Hematopoietic multipotent progenitor cell treated with erythropoietin and hydrocortisone succinate and interleukin-3 and kit ligand, for 6 days (in vitro differentiated cells): ENCODE results near the gene PCDHGA2.
"Not testable (repeated sequence)": the region's sequence is repeated elsewhere in the genome, so short reads cannot be mapped to it uniquely, and the experiment has no call there.

Source experiments
- DNase-seq: peaks from one replicate; pipeline ENCODE4 v3.0.0-alpha.2; 2015

Gene PCDHGA2

GRCh38 chr5:141338538-141339306 is at the start of gene PCDHGA2:
Gene PCDHGA2 (plus strand): TSS chr5:141338760.
- peak; percentile 34 for DNase-seq

- DNase-seq, result no peak
These were observed 40.2 kb upstream of the PCDHGA2 start for GRCh38 chr5:141298376-141298775.

- no peak for DNase-seq
These were observed 34.8 kb upstream of the PCDHGA2 start, which contains the start of gene SLC25A2 for GRCh38 chr5:141303756-141304155. Gene SLC25A2 (minus strand): TSS chr5:141304049. CDS start chr5:141303865, 184 bp downstream.

- no peak for DNase-seq
These were observed 31.9 kb upstream of the PCDHGA2 start for GRCh38 chr5:141306630-141307029.

GRCh38 chr5:141313711-141314110 is 24.8 kb upstream of the PCDHGA2 start:
- no peak for DNase-seq

- not testable (repeated sequence) for DNase-seq
These were observed 21.6 kb upstream of the PCDHGA2 start for GRCh38 chr5:141316963-141317362.

- no peak for DNase-seq
These were observed 19.4 kb upstream of the PCDHGA2 start for GRCh38 chr5:141319202-141319601.

- no peak for DNase-seq
These were observed 18.9 kb upstream of the PCDHGA2 start for GRCh38 chr5:141319699-141320098.

- DNase-seq, result peak; percentile 94
These were observed 18.1 kb upstream of the PCDHGA2 start, which contains the start of gene TAF7 for GRCh38 chr5:141320225-141321169. Gene TAF7 (minus strand): TSS chr5:141320784. CDS start chr5:141320044, 740 bp downstream.

GRCh38 chr5:141322261-141322660 is 16.3 kb upstream of the PCDHGA2 start:
- DNase-seq, result no peak

GRCh38 chr5:141326088-141326854 is 12.3 kb upstream of the PCDHGA2 start:
- peak; percentile 39 for DNase-seq

GRCh38 chr5:141328231-141328630 is 10.3 kb upstream of the PCDHGA2 start:
- no peak for DNase-seq

- DNase-seq, result peak; percentile 27
These were observed 8.1 kb upstream of the PCDHGA2 start, which contains the start of gene PCDHGA1 for GRCh38 chr5:141330299-141331080. Gene PCDHGA1 (plus strand): TSS chr5:141330514.

GRCh38 chr5:141332571-141332970 is 6.0 kb upstream of the PCDHGA2 start:
- DNase-seq, result not testable (repeated sequence)

- not testable (repeated sequence) for DNase-seq
These were observed 2.3 kb downstream of the PCDHGA2 start for GRCh38 chr5:141340781-141341354.

GRCh38 chr5:141342773-141343172 is 4.2 kb downstream of the PCDHGA2 start:
- DNase-seq, result no peak

GRCh38 chr5:141343242-141343952 is 4.8 kb downstream of the PCDHGA2 start, which contains the start of gene PCDHGA3:
Gene PCDHGA3 (plus strand): TSS chr5:141343829. CDS start chr5:141344034, 205 bp downstream.
- peak; percentile 46 for DNase-seq

- DNase-seq, result no peak
These were observed 5.4 kb downstream of the PCDHGA2 start for GRCh38 chr5:141343953-141344463.

- DNase-seq, result no peak
These were observed 6.8 kb downstream of the PCDHGA2 start for GRCh38 chr5:141345327-141345726.

- DNase-seq, result not testable (repeated sequence)
These were observed 7.5 kb downstream of the PCDHGA2 start for GRCh38 chr5:141346017-141346416.
